SK-N-MC (cell line): ENCODE results near the gene SH3RF3.

Experiments used
- EZH2 ChIP-seq: fragments of 200-600 bp; sonication (generic); IDR thresholded peaks from one replicate; pipeline ENCODE4 v1.6.1; 2017; ENCODE audit warnings: antibody characterized with exemption
- FOXP2 ChIP-seq: optimal IDR thresholded peaks from 2 replicates; pipeline ENCODE3; 2011; ENCODE audit warnings: mild to moderate bottlenecking, moderate library complexity; ENCODE audit not compliant: insufficient read depth; ENCODE audit errors: extremely low read length, control extremely low read depth
- POLR2AphosphoS5 ChIP-seq: IDR thresholded peaks from 2 replicates; pipeline ENCODE4 v1.6.1; 2012; ENCODE audit warnings: mild to moderate bottlenecking, low read depth, low read length, borderline replicate concordance

GRCh38 chr2:109188898-109189297 is 59.9 kb downstream of the SH3RF3 start:
- no peak for TF ChIP-seq FOXP2
- TF ChIP-seq POLR2AphosphoS5 = no peak
- no peak for TF ChIP-seq EZH2
